ENCODE measurements around the gene GPRC5C. TPM values are rescaled to one million over a fixed set of nuclear protein-coding genes. Genes with fewer than 3 reads are reported as not detected.

Gene GPRC5C
- total RNA-seq (2022; extraction: Qiagen RNA extraction) = 40.7 to 67.4 TPM (median 60.7 TPM) in 5 replicates

GRCh38 chr17:74431568-74432423, at the start of gene GPRC5C:
Gene GPRC5C, plus strand, starts transcription at chr17:74432088. Its CDS starts 7,689 bp downstream, at chr17:74439777.

GRCh38 chr17:74466111-74466827, 34.4 kb downstream of the GPRC5C start, which contains the start of gene CD300A:
Gene CD300A, plus strand, starts transcription at chr17:74466634. Its CDS starts 70 bp downstream, at chr17:74466704.

Other genes with a start within 250 kb of the GPRC5C start
- gene RPL38, start 228.4 kb upstream of the GPRC5C start, total RNA-seq (2022; extraction: Qiagen RNA extraction) = 2,688 to 3,729 TPM (median 2,866 TPM) in 5 replicates
- 1.7 to 3.6 TPM (median 1.9 TPM) in 5 replicates for gene TTYH2, start 218.5 kb upstream of the GPRC5C start, total RNA-seq (2022; extraction: Qiagen RNA extraction)
- not detected in 5 replicates for gene DNAI2, start 157.9 kb upstream of the GPRC5C start, total RNA-seq (2022; extraction: Qiagen RNA extraction)
- gene KIF19, start 105.9 kb upstream of the GPRC5C start, total RNA-seq (2022; extraction: Qiagen RNA extraction) = 0.05 to 0.14 TPM (median 0.09 TPM) in 3 of 5 replicates, not detected in the others
- gene BTBD17, start 70.2 kb upstream of the GPRC5C start, total RNA-seq (2022; extraction: Qiagen RNA extraction) = 0.08 TPM in 1 of 5 replicates, not detected in the others
- gene GPR142, start 64.6 kb upstream of the GPRC5C start, total RNA-seq (2022; extraction: Qiagen RNA extraction) = not detected in 5 replicates
- 0.22 TPM in 1 of 5 replicates, not detected in the others for gene CD300A, start 34.5 kb downstream of the GPRC5C start, total RNA-seq (2022; extraction: Qiagen RNA extraction)
- 0.07 to 0.11 TPM in 2 of 5 replicates, not detected in the others for gene CD300LB, start 99.4 kb downstream of the GPRC5C start, total RNA-seq (2022; extraction: Qiagen RNA extraction)
- gene CD300C, start 114.0 kb downstream of the GPRC5C start, total RNA-seq (2022; extraction: Qiagen RNA extraction) = 0.15 to 0.21 TPM (median 0.19 TPM) in 4 of 5 replicates, not detected in the other
- gene CD300H, start 135.4 kb downstream of the GPRC5C start, total RNA-seq (2022; extraction: Qiagen RNA extraction) = 0.31 to 0.57 TPM in 2 of 5 replicates, not detected in the others
- not detected in 5 replicates for gene CD300LD, start 160.2 kb downstream of the GPRC5C start, total RNA-seq (2022; extraction: Qiagen RNA extraction)
- not detected in 5 replicates for gene CD300E, start 191.7 kb downstream of the GPRC5C start, total RNA-seq (2022; extraction: Qiagen RNA extraction)

Data from A549 treated with Mapracorat at 1 μM for 4 hours (cell line).